Thyroid gland (tissue), 4 donors: ENCODE measurements around the gene INSIG2.

ENCODE experiments used
- POLR2A ChIP-seq, 2 donors: fragments of 450-650 bp; IDR thresholded peaks; one replicate each; pipeline ENCODE4 v1.6.1; 2017; ENCODE audit warnings: antibody characterized with exemption in 2 of 2, mild to moderate bottlenecking in 2 of 2, moderate library complexity in 1 of 2
- TF ChIP-seq, protein P1 (sequence below), 6 experiments: fragments of 200-600 bp in 3 of 6; fragments of 450-650 bp in 3 of 6; sonication (generic) in 3 of 6; IDR thresholded peaks; one replicate each; pipeline ENCODE4 v1.5.1; 2016 to 2019; ENCODE audit warnings: antibody characterized with exemption in 6 of 6, mild to moderate bottlenecking in 2 of 6, inconsistent platforms in 1 of 6, moderate library complexity in 1 of 6

DNA sequence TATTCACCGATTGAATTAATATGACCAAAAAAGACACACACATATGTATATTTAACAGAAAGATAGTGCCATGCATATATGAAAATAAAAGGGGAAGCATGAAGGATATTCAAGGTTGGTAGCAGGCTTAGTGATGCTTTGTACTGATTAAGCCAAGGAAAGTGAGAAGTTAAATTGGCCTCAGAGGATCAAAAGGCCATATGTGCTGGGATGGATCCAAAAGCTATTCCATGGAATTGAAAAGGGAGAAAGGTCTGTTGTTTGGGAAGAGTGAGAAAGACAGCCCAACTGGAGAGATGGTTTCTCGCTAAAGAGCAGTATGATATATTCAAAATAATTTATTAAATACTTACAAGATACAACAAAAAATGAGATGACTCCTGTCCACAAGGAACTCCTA is 65.9 kb downstream of the INSIG2 start:
- TF ChIP-seq, protein P1, sequence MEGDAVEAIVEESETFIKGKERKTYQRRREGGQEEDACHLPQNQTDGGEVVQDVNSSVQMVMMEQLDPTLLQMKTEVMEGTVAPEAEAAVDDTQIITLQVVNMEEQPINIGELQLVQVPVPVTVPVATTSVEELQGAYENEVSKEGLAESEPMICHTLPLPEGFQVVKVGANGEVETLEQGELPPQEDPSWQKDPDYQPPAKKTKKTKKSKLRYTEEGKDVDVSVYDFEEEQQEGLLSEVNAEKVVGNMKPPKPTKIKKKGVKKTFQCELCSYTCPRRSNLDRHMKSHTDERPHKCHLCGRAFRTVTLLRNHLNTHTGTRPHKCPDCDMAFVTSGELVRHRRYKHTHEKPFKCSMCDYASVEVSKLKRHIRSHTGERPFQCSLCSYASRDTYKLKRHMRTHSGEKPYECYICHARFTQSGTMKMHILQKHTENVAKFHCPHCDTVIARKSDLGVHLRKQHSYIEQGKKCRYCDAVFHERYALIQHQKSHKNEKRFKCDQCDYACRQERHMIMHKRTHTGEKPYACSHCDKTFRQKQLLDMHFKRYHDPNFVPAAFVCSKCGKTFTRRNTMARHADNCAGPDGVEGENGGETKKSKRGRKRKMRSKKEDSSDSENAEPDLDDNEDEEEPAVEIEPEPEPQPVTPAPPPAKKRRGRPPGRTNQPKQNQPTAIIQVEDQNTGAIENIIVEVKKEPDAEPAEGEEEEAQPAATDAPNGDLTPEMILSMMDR (IDR thresholded peaks at IDR 0.05): no peak
- no peak for TF ChIP-seq POLR2A (IDR thresholded peaks at IDR 0.05)
